SK-N-MC (cell line): ENCODE data around the gene TBC1D22A.

Experiments used
- EZH2 ChIP-seq: fragments of 200-600 bp; sonication (generic); IDR thresholded peaks from one replicate; pipeline ENCODE4 v1.6.1; 2017; ENCODE audit warnings: antibody characterized with exemption
- FOXP2 ChIP-seq: optimal IDR thresholded peaks from 2 replicates; pipeline ENCODE3; 2011; ENCODE audit warnings: mild to moderate bottlenecking, moderate library complexity; ENCODE audit not compliant: insufficient read depth; ENCODE audit errors: extremely low read length, control extremely low read depth
- POLR2AphosphoS5 ChIP-seq: IDR thresholded peaks from 2 replicates; pipeline ENCODE4 v1.6.1; 2012; ENCODE audit warnings: mild to moderate bottlenecking, low read depth, low read length, borderline replicate concordance

- TF ChIP-seq EZH2 (no peak), POLR2AphosphoS5 (no peak), FOXP2 (no peak)
Observed at GRCh38 chr22:46741974-46742519, 20.4 kb upstream of the TBC1D22A start.
